K562 (cell line): ENCODE measurements around the gene CRYBB1.

Source experiments
- KDM4B ChIP-seq, 2 experiments: fragments of 450-650 bp in 1 of 2; sonication (generic) in 1 of 2; IDR thresholded peaks; 2 replicates each; pipeline ENCODE4 v1.6.1; 2016 to 2017; ENCODE audit warnings: borderline replicate concordance in 2 of 2, antibody characterized with exemption in 1 of 2, low read depth in 1 of 2, mild to moderate bottlenecking in 1 of 2
- USF2 ChIP-seq: sonication (generic); formaldehyde crosslinking; IDR thresholded peaks from 2 replicates; pipeline ENCODE4 v1.5.0; 2020; ENCODE audit warnings: missing genetic modification reagents

- TF ChIP-seq KDM4B (IDR thresholded peaks at IDR 0.05; ENCODE audit: borderline replicate concordance in 2 of 2, low read depth in 1 of 2) = no peak
- no peak for TF ChIP-seq USF2 (CRISPR knock-in tag)
Measured at GRCh38 chr22:26614322-26614721, 3.5 kb downstream of the CRYBB1 start.
